Mesendoderm (in vitro differentiated cells): ENCODE measurements around the gene CTIF.

Source experiments
- DNase-seq: peaks from one replicate; pipeline ENCODE4 v3.0.0; 2013
- H2AK5ac ChIP-seq: 2 replicates; pipeline ENCODE4 v1.6.1; 2013; ENCODE audit warnings: low read length, inconsistent platforms
- H2BK120ac ChIP-seq: 2 replicates; pipeline ENCODE4 v1.6.1; 2013; ENCODE audit warnings: low read depth, mild to moderate bottlenecking, low read length, moderate library complexity, mixed read lengths
- H2BK15ac ChIP-seq: replicated peaks from 2 replicates; pipeline ENCODE4 v1.6.1; 2013; ENCODE audit warnings: low read depth, mild to moderate bottlenecking, moderate library complexity
- H2BK5ac ChIP-seq: 2 replicates; pipeline ENCODE4 v1.6.1; 2013; ENCODE audit warnings: low read length, inconsistent platforms
- H3K18ac ChIP-seq: 2 replicates; pipeline ENCODE4 v1.6.1; 2013; ENCODE audit warnings: mild to moderate bottlenecking, low read length, mixed read lengths
- H3K23ac ChIP-seq: one replicate; pipeline ENCODE4 v1.6.1; 2013; ENCODE audit warnings: low read length
- H3K27ac ChIP-seq: 2 replicates; pipeline ENCODE4 v1.5.1; 2013; ENCODE audit warnings: low read depth, mild to moderate bottlenecking, inconsistent platforms, low read length, moderate library complexity
- H3K27me3 ChIP-seq: 2 replicates; pipeline ENCODE4 v1.6.1; 2013; ENCODE audit warnings: low read length, control low read depth, mild to moderate bottlenecking, inconsistent platforms; ENCODE audit not compliant: insufficient read depth, poor library complexity
- H3K36me3 ChIP-seq: 2 replicates; pipeline ENCODE4 v1.6.1; 2013; ENCODE audit warnings: low read length, inconsistent platforms; ENCODE audit not compliant: control insufficient read depth, insufficient read depth
- H3K4ac ChIP-seq: one replicate; pipeline ENCODE4 v1.6.1; 2013; ENCODE audit warnings: low read depth, mild to moderate bottlenecking, low read length, moderate library complexity
- H3K4me1 ChIP-seq: 2 replicates; pipeline ENCODE4 v1.6.1; 2013; ENCODE audit warnings: low read depth, low read length, inconsistent platforms; ENCODE audit not compliant: control insufficient read depth
- H3K4me2 ChIP-seq: 2 replicates; pipeline ENCODE4 v1.6.1; 2013; ENCODE audit warnings: low read length
- H3K4me3 ChIP-seq: 2 replicates; pipeline ENCODE4 v1.5.1; 2013; ENCODE audit warnings: mild to moderate bottlenecking, low read length
- H3K56ac ChIP-seq: one replicate; pipeline ENCODE4 v1.6.1; 2013; ENCODE audit warnings: low read length
- H3K79me1 ChIP-seq: 2 replicates; pipeline ENCODE4 v1.6.1; 2013; ENCODE audit warnings: low read length, inconsistent platforms
- H3K79me2 ChIP-seq: 2 replicates; pipeline ENCODE4 v1.6.1; 2013; ENCODE audit warnings: mild to moderate bottlenecking, low read length; ENCODE audit not compliant: control insufficient read depth, insufficient read depth
- H3K9ac ChIP-seq: 2 replicates; pipeline ENCODE4 v1.6.1; 2013; ENCODE audit warnings: low read length, inconsistent platforms
- H4K5ac ChIP-seq: one replicate; pipeline ENCODE4 v1.6.1; 2013; ENCODE audit warnings: low read length
- H4K8ac ChIP-seq: one replicate; pipeline ENCODE4 v1.6.1; 2013; ENCODE audit warnings: low read depth, mild to moderate bottlenecking, control low read depth, low read length, moderate library complexity
- WGBS: extraction: QIAGEN DNeasy Blood & Tissue Kit; methylation state at CpG from one replicate; pipeline ENCODE4 v1.1.7; 2013; ENCODE audit warnings: low lambda C conversion rate, missing lambda C conversion rate; ENCODE audit not compliant: insufficient coverage; ENCODE audit errors: extremely low coverage; 5-methylcytosine and 5-hydroxymethylcytosine counted together

The CTIF gene

DNA sequence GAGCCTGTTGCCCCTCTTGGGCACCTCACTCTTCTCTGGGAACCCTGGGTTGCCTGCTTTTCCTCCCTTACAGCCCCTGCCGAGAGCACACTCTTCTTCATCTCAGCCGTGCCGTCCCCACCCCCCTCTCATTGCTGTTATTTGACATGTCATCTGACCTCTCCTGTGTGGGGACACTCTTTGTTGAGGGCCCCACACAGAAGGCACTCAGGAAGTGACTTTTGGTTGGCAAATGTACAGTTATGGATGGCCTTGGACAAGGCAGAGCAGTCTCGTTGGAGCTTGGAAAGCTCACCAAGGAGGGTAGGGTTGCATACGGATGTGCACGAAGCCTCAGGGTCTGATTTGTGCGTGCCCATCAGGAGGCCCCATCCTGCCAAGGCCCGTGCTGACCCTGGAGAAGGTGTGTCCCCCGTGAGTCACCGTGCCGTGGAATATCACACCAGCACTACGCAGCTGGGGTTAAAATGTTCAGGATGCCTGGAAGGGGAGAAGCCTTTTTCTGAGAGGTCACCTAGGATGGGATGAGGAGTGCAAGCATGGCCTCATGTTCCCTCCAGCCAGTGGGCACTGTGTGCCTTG, 93.9 kb downstream of the CTIF start:
- H2BK5ac ChIP-seq = no peak overlapping the region
- no CpG with 5 or more reads among the region's 12 CpGs for WGBS
- no peak overlapping the region for H4K5ac ChIP-seq
- H3K4ac ChIP-seq = no peak overlapping the region
- DNase-seq = no peak
- H3K27ac ChIP-seq = no peak overlapping the region
- no peak overlapping the region for H3K18ac ChIP-seq
- H3K4me3 ChIP-seq = no peak overlapping the region
- H3K9ac ChIP-seq = no peak overlapping the region
- no peaks in the 10 kb centered on the region for H3K4me1 ChIP-seq
- H2BK120ac ChIP-seq = no peak overlapping the region
- no peaks in the 10 kb centered on the region for H3K27me3 ChIP-seq
- no peak overlapping the region for H3K4me2 ChIP-seq
- no peak overlapping the region for H2AK5ac ChIP-seq
- no peaks in the 10 kb centered on the region for H3K79me1 ChIP-seq
- H3K23ac ChIP-seq = no peak overlapping the region
- H3K36me3 ChIP-seq = no peaks in the 10 kb centered on the region
- H4K8ac ChIP-seq = no peak overlapping the region
- H3K79me2 ChIP-seq = no peaks in the 10 kb centered on the region
- H2BK15ac ChIP-seq = no peak overlapping the region
- no peak overlapping the region for H3K56ac ChIP-seq

DNA sequence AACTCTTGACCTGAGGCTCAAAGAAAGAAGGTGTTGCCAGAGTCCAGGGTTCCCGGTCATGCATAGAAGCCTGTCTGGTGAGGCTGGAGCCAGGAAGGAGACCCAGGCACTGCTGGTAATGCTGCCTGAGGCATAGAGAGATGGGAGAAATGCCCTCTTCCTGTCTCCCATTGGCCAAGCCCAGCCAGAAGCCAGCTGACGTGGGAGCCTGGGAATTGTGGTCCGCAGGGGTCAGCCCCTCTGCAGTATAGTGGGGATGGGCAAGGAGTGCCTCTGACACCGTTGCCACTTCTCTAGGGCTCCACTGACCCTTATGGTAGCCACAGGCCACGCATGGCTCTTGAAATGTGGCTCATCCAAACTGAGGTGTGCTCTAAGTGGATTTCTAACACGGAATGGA, 95.7 kb downstream of the CTIF start:
- no peak overlapping the region for H3K4ac ChIP-seq
- no peak overlapping the region for H3K18ac ChIP-seq
- no peak overlapping the region for H3K56ac ChIP-seq
- no peak overlapping the region for H3K9ac ChIP-seq
- no peaks in the 10 kb centered on the region for H3K36me3 ChIP-seq
- no peak overlapping the region for H4K5ac ChIP-seq
- H3K4me2 ChIP-seq = no peak overlapping the region
- no peak overlapping the region for H3K27ac ChIP-seq
- no peak for DNase-seq
- H2AK5ac ChIP-seq = no peak overlapping the region
- WGBS = no CpG with 5 or more reads among the region's 6 CpGs
- H3K4me1 ChIP-seq = no peaks in the 10 kb centered on the region
- H3K79me2 ChIP-seq = no peaks in the 10 kb centered on the region
- no peak overlapping the region for H3K23ac ChIP-seq
- no peaks in the 10 kb centered on the region for H3K27me3 ChIP-seq
- H2BK120ac ChIP-seq = no peak overlapping the region
- H2BK5ac ChIP-seq = no peak overlapping the region
- no peaks in the 10 kb centered on the region for H3K79me1 ChIP-seq
- no peak overlapping the region for H4K8ac ChIP-seq
- no peak overlapping the region for H3K4me3 ChIP-seq
- H2BK15ac ChIP-seq = no peak overlapping the region

DNA sequence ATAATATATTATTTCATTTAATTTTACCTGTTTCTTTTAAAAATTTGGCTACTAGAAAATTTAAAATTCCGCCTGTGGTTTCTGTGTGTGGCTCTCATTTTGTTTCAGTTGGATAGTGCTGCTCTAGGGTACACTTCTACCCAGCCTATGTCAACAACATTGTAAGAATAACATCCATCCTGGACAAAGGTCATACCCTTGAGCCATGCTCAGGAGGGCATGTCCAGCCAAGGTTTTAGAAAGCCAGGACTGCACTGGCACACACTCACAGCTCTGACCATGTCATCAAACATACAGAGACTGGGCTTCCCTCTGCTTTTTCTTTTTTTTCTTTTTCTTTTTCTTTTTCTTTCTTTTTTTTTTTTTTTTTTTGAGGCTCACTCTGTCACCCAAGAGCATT, 96.1 kb downstream of the CTIF start:
- no peak for DNase-seq
- no peaks in the 10 kb centered on the region for H3K36me3 ChIP-seq
- no peak overlapping the region for H3K4me3 ChIP-seq
- no peak overlapping the region for H3K56ac ChIP-seq
- H2BK120ac ChIP-seq = no peak overlapping the region
- no peak overlapping the region for H2BK15ac ChIP-seq
- H2AK5ac ChIP-seq = no peak overlapping the region
- no peak overlapping the region for H3K4ac ChIP-seq
- no peak overlapping the region for H4K5ac ChIP-seq
- no peak overlapping the region for H2BK5ac ChIP-seq
- no peaks in the 10 kb centered on the region for H3K79me1 ChIP-seq
- H3K18ac ChIP-seq = no peak overlapping the region
- no peak overlapping the region for H3K27ac ChIP-seq
- WGBS = no CpG with 5 or more reads among the region's 1 CpG
- H3K27me3 ChIP-seq = no peaks in the 10 kb centered on the region
- H3K79me2 ChIP-seq = no peaks in the 10 kb centered on the region
- H3K4me1 ChIP-seq = no peaks in the 10 kb centered on the region
- H3K9ac ChIP-seq = no peak overlapping the region
- no peak overlapping the region for H4K8ac ChIP-seq
- H3K4me2 ChIP-seq = no peak overlapping the region
- H3K23ac ChIP-seq = no peak overlapping the region

DNA sequence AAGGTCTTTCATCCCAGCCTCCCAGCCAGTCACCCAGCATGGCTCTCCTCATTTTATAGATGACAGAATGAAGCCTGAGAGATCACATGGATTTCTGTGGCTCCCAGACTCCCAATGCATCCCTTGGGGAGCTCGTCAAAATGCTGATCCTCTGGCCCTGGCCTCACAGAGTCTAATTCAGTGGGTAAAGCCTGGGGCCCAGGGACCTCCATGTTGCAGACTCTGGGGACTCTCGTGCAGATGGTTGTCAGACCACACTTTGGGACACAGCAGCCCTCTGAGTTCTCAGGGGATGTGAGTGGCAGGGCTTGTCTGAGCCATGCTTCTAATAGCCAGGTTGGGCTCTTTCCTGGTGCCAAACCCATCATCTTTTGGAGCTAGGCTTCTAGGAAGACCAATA, 97.0 kb downstream of the CTIF start:
- H2BK120ac ChIP-seq = no peak overlapping the region
- H3K79me1 ChIP-seq = no peaks in the 10 kb centered on the region
- H3K23ac ChIP-seq = no peak overlapping the region
- DNase-seq = no peak
- no peak overlapping the region for H2BK15ac ChIP-seq
- no peaks in the 10 kb centered on the region for H3K36me3 ChIP-seq
- H4K8ac ChIP-seq = no peak overlapping the region
- WGBS = no CpG with 5 or more reads among the region's 2 CpGs
- no peak overlapping the region for H3K27ac ChIP-seq
- H4K5ac ChIP-seq = no peak overlapping the region
- no peaks in the 10 kb centered on the region for H3K27me3 ChIP-seq
- H3K4ac ChIP-seq = no peak overlapping the region
- H3K79me2 ChIP-seq = no peaks in the 10 kb centered on the region
- H3K18ac ChIP-seq = no peak overlapping the region
- H2AK5ac ChIP-seq = no peak overlapping the region
- H3K4me2 ChIP-seq = no peak overlapping the region
- no peak overlapping the region for H2BK5ac ChIP-seq
- H3K4me1 ChIP-seq = no peaks in the 10 kb centered on the region
- no peak overlapping the region for H3K56ac ChIP-seq
- no peak overlapping the region for H3K4me3 ChIP-seq
- H3K9ac ChIP-seq = no peak overlapping the region

DNA sequence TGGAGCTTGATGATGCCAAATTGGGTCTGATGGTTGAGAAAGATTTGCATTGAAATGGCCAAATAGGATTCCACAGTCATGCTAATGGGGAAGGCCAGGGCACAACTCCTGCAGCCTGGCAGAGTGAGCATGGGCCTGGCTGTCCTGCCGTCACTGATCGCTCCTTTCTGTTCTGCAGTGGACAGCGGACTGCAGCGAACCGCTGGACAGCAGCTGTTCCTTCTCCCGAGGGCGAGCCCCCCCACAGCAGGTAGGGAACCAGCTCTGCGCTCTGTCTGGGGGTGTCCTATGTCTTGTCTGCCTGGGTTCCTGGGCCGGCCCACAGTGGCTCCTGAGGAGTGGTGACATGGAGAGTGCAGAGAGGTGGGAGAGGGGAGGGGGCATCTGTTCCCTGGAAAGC, 97.6 kb downstream of the CTIF start:
- no peak overlapping the region for H3K4ac ChIP-seq
- no peak overlapping the region for H3K18ac ChIP-seq
- H3K23ac ChIP-seq = no peak overlapping the region
- no peaks in the 10 kb centered on the region for H3K79me2 ChIP-seq
- no peak overlapping the region for H4K5ac ChIP-seq
- no peak overlapping the region for H3K56ac ChIP-seq
- DNase-seq = no peak
- no peak overlapping the region for H2AK5ac ChIP-seq
- no peak overlapping the region for H3K4me2 ChIP-seq
- no peak overlapping the region for H3K4me3 ChIP-seq
- WGBS = no CpG with 5 or more reads among the region's 9 CpGs
- H2BK120ac ChIP-seq = no peak overlapping the region
- H2BK15ac ChIP-seq = no peak overlapping the region
- H3K79me1 ChIP-seq = no peaks in the 10 kb centered on the region
- no peaks in the 10 kb centered on the region for H3K4me1 ChIP-seq
- H3K36me3 ChIP-seq = no peaks in the 10 kb centered on the region
- no peak overlapping the region for H3K9ac ChIP-seq
- H2BK5ac ChIP-seq = no peak overlapping the region
- H3K27ac ChIP-seq = no peak overlapping the region
- no peaks in the 10 kb centered on the region for H3K27me3 ChIP-seq
- H4K8ac ChIP-seq = no peak overlapping the region
